Measurements from ENCODE around the gene TMEM63A. TPM values are rescaled to one million over a fixed set of nuclear protein-coding genes. Genes with fewer than 3 reads are reported as not detected.

Gene TMEM63A
- total and polyA plus RNA-seq, 10 of the 15 experiments (the other 5 are each of a cell fraction or from before 2014, with no cell fraction given), result 1.3 to 33.5 (median 15.2) TPM

GRCh38 chr1:225882694-225883615, 775 bp upstream of the TMEM63A start (continued):
- no peak for TF ChIP-seq ZNF592 (IDR thresholded peaks at IDR 0.05)

- peak; percentile 51 for ATAC-seq
- ChIA-PET CTCF (interaction anchor here (0.6 to 4.9 kb wide), 15 partner anchors 9 to 399 kb away, joined by 3 to 40 read pairs (median 4); partner anchors contain the start of gene SRP9), POLR2A (interaction anchor here (0.5 to 4.9 kb wide), 9 partner anchors 13 to 152 kb away, joined by 3 to 30 read pairs (median 11); partner anchors contain the start of genes PYCR2 and SRP9), RAD21 (ENCODE audit: unreplicated experiment) (interaction anchor here (0.8 to 3.7 kb wide), 7 partner anchors 17 to 106 kb away, joined by 3 to 37 read pairs (median 13); partner anchors contain the start of genes PYCR2 and SRP9), SMC1A (ENCODE audit: uncharacterized antibody, unreplicated experiment) (interaction anchor here (0.8 to 5.1 kb wide), 12 partner anchors 8 to 117 kb away, joined by 3 to 29 read pairs (median 6); partner anchors contain the start of gene SRP9)
- peak overlapping the region; percentile 96 for H3K4me2 ChIP-seq (ENCODE audit: control insufficient read depth, insufficient read depth)
- peak overlapping the region; percentile 93 for H2AFZ ChIP-seq (ENCODE audit: control insufficient read depth, low read depth, low read length)
- H3K4me3 ChIP-seq, result peak overlapping the region; percentile 88
- H3K27me3 ChIP-seq (replicated peaks in 1 of 2; ENCODE audit: control insufficient read depth in 2 of 2, insufficient read depth in 2 of 2, low read length in 1 of 2), result no peaks in the 10 kb centered on the region
- H3K27ac ChIP-seq (ENCODE audit: control insufficient read depth, insufficient read depth), result peak overlapping the region; percentile 77
- peaks cover 30% of the 10 kb centered on the region for H3K79me2 ChIP-seq (ENCODE audit: control insufficient read depth, insufficient read depth, low read length)
- peak overlapping the region; percentile 90 for H3K9ac ChIP-seq (ENCODE audit: control insufficient read depth, insufficient read depth, low read length)
- FAIRE-seq, result no peak
- no peak for DNase-seq (ENCODE audit: low read depth, low spot score)
- H4K20me1 ChIP-seq (ENCODE audit: control insufficient read depth, insufficient read depth), result 0 out of 2 replicates have a peak, but pooled peaks cover 3% of the 10 kb centered on the region
- intact Hi-C loops (cut with micrococcal nuclease; ENCODE audit: unreplicated experiment) (no loop called here), in situ Hi-C loops (cut with MboI) (no loop called here)
- no peaks in the 10 kb centered on the region for H3K9me3 ChIP-seq (replicated peaks; ENCODE audit: control insufficient read depth, insufficient read depth, low read length)
- peaks cover 0 to 1% of the 10 kb centered on the region in 2 experiments; a peak in 2 of 4 replicates for H3K36me3 ChIP-seq (ENCODE audit: control insufficient read depth in 2 of 2, insufficient read depth in 2 of 2, low read length in 1 of 2)
- H3K4me1 ChIP-seq (ENCODE audit: control insufficient read depth, insufficient read depth, low read length), result peaks cover 30% of the 10 kb centered on the region
- BruUV-seq (replicated peaks), result no TSS peak
- 15% methylated on average over 25 of the region's 25 CpGs for WGBS (ENCODE audit: insufficient coverage, insufficient replicate concordance, low lambda C conversion rate, missing lambda C conversion rate)
- no peak for TF ChIP-seq CEBPZ (IDR thresholded peaks at IDR 0.05; ENCODE audit: low read depth, low read length)
- no peak for TF ChIP-seq ESRRA (IDR thresholded peaks at IDR 0.05; ENCODE audit: low read length)
- TF ChIP-seq ZNF622 (IDR thresholded peaks at IDR 0.05), result no peak
- no peak for TF ChIP-seq CEBPB (IDR thresholded peaks at IDR 0.05; ENCODE audit: borderline replicate concordance in 1 of 2, low read depth in 2 of 2, low read length in 2 of 2)
- TF ChIP-seq NR2F1 (conservative IDR thresholded peaks at IDR 0.05), result no peak
- peak in 1 of 2 experiments; percentile 44; a peak in 1 of 4 replicates for TF ChIP-seq IKZF2 (IDR thresholded peaks at IDR 0.05)
- no peak for TF ChIP-seq SIN3A (IDR thresholded peaks at IDR 0.05; ENCODE audit: low read depth, low read length)
- no peak for TF ChIP-seq MTA3 (IDR thresholded peaks at IDR 0.05; ENCODE audit: borderline replicate concordance, low read length)
- TF ChIP-seq RBBP5 (conservative IDR thresholded peaks at IDR 0.05), result no peak
- peak in 1 of 2 experiments; percentile 62; a peak in 1 of 3 replicates for TF ChIP-seq EGR1 (IDR thresholded peaks at IDR 0.05; ENCODE audit: borderline replicate concordance in 1 of 2, low read depth in 2 of 2, low read length in 2 of 2)
These were observed 860 bp downstream of the TMEM63A start for GRCh38 chr1:225881081-225881958.
